ENCODE data around the gene CALM1.

CALM1 gene

GRCh38 chr14:90412058-90412457 lies 15.2 kb downstream of the CALM1 start:
- DNase-seq = no peak

DNA sequence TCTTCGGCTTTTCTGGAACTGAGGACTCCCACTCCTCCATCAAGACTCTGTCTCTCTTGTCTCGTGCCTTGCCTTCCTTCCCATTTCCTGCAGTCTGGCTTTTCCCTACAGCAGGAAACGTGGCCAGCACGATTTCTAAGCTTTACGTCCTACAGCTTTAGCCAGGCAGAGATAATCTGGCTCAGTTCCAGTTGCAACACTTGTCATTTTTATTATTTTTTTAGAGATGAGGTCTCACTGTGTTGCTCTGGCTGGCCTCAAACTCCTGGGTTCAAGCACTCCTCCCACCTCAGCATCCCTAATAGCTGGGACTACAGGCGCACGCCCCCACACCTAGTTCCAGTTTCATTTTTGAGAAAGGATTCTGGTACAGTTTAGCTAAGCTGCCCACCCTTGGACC lies 19.9 kb downstream of the CALM1 start:
- no peak for DNase-seq

GRCh38 chr14:90418053-90418452 lies 21.2 kb downstream of the CALM1 start:
- DNase-seq = no peak

GRCh38 chr14:90419200-90419599 lies 22.4 kb downstream of the CALM1 start:
- peak; percentile 10 to 17 for DNase-seq

DNA sequence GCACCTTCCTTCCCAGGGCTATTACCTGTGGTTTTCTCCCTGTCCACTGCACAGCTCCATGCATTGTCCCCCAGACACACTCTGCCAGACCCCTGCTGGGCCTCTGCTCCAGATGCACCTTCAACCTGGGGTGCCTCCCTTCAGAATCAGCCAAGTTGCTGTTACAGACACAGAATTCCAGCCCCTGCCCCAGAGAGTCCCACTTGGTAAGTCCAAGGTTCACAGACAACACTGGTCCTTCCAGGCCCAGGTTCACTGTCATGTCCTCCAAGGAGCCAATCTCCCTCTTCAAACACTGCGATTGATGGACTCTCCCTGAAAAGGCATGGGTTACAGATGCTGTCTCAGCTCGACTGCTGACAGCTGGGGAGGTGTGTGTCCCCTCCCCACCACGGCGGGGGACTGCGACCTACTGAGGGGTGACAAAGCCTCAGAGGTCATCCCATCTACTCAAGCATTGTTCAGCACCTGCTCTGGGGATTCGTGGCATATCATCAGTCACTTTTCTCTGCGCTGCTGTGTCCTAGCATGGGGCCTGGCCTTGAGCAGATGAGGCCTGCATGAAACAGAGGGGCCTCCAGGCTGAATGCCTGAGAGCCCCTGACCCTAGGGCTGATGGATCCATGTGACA lies 24.3 kb downstream of the CALM1 start:
- DNase-seq = no peak

DNA sequence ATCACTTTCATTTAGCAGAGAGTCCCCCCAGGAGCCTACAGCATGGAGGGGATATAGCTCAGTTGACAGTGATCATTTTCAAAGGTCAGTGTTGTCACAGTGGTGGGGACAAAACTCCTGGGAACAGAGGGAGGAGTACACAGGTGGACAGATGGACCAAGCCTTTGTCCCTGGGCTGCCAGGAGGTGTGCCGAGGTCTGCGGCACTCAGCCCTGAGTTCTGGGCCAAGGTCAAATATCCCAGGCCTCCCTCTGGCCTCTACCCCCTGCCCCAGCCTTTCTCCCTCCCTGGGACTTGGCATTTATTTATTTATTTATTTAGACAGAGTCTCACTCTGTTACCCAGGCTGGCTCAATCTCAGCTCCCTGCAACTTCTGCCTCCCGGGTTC lies 24.8 kb downstream of the CALM1 start:
- DNase-seq = no peak

DNA sequence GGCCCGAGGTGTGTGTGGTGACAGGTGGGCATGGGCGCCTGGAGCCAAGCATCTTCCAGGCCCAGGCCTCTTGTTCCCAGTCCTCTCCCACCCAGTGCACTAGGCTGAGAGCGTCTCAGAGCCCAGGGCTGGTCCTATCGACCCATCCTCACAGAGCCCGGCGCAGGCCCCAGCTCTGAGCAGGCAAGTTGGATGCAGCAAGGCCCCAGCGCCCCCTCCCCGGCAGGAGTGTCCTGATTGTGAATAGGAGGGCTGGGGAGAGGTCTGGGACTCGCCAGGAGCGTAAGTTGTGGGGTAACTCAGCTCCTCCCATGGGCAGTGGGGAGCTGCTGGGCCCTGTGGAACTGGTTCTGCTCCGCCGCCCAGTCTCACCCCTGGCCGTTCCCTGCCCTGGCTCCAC lies 26.3 kb downstream of the CALM1 start:
- no peak for DNase-seq

- DNase-seq = no peak
Observed at GRCh38 chr14:90424075-90424474, 27.2 kb downstream of the CALM1 start.

- no peak for DNase-seq
Observed at GRCh38 chr14:90424686-90425372, 28.0 kb downstream of the CALM1 start.

DNA sequence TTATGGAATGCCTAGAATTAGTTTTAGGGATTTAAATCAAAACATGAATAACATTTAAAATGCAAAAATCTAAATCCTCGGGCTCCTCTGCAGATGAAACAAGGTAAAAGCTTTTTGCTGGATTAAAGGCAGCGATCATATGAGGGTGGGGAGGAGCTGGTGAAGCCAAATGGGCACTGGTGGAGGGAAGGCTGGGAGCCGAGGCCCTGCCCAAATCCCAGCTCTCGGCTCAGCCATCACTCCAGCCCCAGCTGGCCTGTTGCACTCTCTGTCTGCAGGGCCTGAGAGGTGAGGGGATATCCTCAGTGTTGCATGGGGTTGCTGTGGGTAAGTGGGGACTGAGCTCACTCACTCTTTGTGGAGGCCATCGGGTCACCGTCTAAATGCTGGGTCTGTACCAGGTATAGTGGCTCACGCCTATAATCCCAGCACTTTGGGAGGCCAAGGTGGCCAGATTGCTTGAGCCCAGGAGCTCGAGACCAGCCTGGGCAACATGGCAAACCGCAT lies 28.6 kb downstream of the CALM1 start:
- DNase-seq = no peak

DNA sequence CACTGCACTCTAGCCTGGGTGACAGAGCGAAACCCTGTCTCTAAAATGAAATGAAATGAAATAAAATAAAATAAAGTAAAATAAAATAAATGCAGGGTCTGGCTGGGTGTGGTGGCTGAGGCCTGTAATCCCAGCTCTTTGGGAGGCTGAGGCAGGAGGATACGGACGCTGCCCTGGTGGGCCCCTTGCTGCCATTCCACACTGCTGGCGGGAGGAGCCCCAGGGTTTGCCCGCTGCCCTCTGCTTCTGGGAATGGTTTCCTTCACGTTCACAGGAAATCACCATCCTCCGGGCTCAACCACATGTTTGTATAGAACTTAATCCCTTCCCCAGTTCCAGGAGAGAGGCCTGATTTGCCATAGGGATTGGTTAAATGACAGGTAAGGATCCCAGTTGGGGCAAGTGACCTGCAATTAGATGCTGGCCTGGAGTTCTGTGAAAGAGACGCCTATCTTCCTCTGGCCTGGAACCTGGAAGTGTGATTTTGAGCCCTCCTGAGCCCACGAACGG lies 29.3 kb downstream of the CALM1 start:
- DNase-seq = no peak

- no peak for DNase-seq
Observed at GRCh38 chr14:90426663-90427062, 29.8 kb downstream of the CALM1 start.

DNA sequence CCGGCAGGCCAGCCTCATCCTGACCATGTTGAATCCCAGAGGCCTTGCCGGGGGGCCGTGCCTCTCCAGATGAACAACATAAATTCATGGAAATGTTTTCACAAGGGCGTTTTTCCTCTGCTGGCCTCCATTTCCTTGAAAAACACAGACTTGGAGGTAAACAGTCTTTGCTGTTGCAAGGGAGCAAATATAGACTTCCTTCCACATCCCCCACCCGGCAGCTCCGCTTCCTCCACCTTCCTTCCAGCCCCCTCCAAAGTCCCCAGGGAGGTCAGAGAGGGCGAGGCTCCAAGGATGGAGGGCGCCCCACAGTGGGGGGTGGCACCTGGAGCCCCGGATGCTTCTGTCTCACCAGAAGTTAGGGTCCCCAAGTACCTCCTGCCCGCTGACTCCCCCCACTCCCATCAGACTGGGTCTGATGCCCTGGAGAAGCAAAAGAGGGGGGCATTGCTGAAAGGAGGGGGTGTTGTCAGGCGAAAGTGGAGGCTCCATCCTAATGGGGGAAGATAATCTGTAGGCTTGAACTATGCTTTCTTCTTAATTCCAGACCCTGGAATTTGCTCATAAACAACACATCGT lies 31.1 kb downstream of the CALM1 start:
- DNase-seq = no peak

- no peak for DNase-seq
Observed at GRCh38 chr14:90428676-90429075, 31.8 kb downstream of the CALM1 start.

DNA sequence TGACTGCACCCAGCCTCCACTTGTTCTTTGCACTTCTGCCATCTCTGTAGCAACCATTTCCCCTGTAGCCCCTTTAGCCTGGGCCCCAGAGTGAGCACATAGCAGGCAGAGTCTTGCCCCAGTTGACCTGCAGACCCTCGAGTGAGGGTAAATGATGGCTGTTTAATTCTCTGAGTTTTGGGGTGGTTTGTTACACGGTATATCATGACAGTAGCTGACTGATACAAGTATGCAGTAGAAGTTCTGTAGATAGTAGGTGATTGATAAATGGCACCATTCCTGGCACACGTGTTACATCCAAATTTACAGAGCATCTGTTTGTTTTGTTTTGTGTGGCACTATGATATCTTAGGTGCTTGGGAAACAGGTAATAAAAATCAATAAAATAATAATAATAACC lies 32.4 kb downstream of the CALM1 start:
- DNase-seq = no peak

- no peak for DNase-seq
Observed at GRCh38 chr14:90429754-90430153, 32.9 kb downstream of the CALM1 start.

GRCh38 chr14:90434370-90435020 lies 37.7 kb downstream of the CALM1 start:
- DNase-seq = no peak

GRCh38 chr14:90438841-90439240 lies 42.0 kb downstream of the CALM1 start:
- DNase-seq = no peak

DNA sequence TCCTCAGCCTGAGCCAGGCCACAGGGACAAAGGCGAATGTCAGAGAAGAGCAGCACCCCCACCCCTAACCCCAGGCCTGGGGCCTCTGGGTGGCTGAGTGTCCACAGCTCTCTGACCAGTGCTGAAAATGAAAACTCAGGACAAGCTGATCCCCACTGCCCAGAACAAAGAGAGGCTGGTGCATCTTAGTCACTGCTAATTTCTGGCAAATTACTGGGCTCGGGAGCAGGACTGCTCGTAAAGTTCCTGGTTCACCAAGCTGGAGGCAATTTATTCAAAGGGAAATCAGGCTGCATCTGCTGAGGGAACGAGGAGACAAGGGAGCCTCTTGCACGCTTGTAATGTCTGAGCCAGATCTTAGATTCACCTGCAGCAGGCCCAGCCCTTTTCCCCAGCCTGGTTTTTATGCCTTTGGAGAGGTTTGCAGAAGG lies 43.2 kb downstream of the CALM1 start:
- DNase-seq = peak in 1 of 2 donors; percentile 30

- DNase-seq = no peak
Observed at GRCh38 chr14:90440592-90440991, 43.8 kb downstream of the CALM1 start.

DNA sequence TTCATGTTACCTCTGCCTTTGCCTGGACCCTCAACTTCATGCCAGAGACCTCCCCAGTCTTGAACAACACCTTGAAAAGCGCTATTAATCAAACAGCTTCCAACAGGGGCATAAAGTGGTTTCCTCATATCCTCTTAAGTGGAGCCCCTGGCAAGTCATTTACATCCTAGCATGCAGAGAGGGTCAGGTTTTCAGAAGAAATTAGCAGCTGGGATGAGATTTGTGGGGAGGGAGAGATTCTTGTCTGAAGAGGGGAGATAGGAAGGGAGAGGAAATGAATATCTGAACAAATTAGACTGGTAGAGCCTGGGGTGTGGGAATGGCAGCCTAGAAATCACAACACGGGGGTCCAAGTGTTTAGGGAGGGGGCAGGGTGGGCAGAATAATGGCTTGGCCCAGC lies 45.6 kb downstream of the CALM1 start:
- DNase-seq = no peak

DNA sequence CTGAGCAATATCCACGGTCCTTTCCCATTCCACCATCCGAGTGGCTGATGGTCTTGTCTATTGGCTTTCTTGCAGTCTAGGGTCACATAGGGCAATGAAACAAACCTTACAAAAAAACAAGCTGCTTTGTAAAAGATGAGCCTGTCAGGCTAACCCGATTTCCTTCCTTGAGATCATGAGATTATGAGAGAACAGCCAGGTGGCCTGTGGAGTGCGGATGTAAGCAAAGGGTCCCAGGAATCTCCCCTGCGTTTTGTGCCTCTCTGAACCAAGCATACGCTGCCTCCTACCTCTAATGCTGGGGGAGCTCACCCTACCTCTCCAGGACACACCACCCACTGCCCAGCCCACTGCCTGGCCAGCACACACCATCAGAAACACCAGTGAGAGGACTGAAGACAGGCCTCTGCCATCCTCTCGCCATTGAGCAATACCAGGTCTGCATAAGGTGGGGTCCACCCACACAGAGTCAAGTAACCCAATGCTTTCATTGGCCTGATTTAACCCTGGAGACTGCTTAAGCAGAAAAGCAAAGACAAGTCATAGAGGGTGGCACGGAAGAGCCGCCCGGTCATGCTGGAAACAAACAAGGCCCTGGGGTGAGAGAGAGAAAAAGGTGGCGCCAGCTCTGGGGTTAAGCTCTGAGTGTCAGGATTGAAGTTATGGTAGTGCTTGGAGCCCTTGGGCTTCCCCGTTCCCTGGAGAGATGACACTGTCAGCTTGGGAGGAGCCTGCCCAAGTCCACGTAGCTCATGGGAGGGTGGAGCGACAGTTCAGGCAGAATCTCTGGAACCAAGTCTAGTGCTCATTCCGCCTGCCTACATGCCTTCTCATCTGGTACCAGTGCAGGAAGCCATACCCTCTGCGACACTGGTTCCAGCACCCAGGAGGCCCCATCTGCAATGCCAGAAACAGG lies 46.6 kb downstream of the CALM1 start:
- no peak for DNase-seq

Data from hippocampal formation (tissue), 2 donors.